ENCODE data around the gene SCLY. TPM values are rescaled to one million over a fixed set of nuclear protein-coding genes. Genes with fewer than 3 reads are reported as not detected.

SCLY gene
- total RNA-seq, 1 experiment from 2014 or later = 28.7 TPM

DNA sequence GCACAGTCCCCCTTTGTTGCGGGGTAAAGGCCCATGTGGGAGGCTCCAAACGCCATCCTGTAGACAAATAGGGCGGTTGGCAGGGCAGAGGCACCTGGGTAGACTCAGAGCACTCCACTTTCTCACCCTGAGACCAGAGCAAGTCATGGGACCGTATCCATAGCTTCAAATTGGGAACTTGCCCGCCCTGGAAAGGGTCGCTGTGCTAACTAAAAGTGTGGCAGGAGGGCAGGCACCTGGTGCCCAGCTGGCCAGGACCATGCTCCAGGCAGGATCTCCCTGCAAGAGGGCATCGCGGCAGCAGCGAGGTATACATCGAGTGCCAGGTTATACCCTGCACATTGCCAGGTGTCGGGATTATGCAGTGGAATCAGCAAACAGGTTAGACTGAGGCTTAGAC, 20.8 kb upstream of the SCLY start:
- BruUV-seq (replicated peaks) = no TSS peak
- H3K4me1 ChIP-seq (ENCODE audit: control insufficient read depth in 1 of 2, insufficient read depth in 2 of 2, low read length in 2 of 2) = no peaks in the 10 kb centered on the region
- no peaks in the 10 kb centered on the region for H3K9me2 ChIP-seq (ENCODE audit: insufficient read depth)
- POLR2A ChIA-PET = no interaction called here
- intact Hi-C loops (cut with micrococcal nuclease) = no loop called here
- RAD21 ChIA-PET (ENCODE audit: low non-redundant PET in 1 of 2, low total read pairs in 2 of 2, uncharacterized antibody in 2 of 2, unreplicated experiment in 2 of 2) = no interaction called here
- no peaks in the 10 kb centered on the region for H4K20me1 ChIP-seq (ENCODE audit: insufficient read depth)
- H3K27ac ChIP-seq (ENCODE audit: low read depth, low read length) = no peak overlapping the region
- CTCF ChIA-PET = no interaction called here
- H3K9ac ChIP-seq (ENCODE audit: low read length) = no peak overlapping the region
- no peaks in the 10 kb centered on the region for H3K79me2 ChIP-seq (ENCODE audit: insufficient read depth, low read length)
- H2AFZ ChIP-seq (ENCODE audit: low read depth, low read length, poor library complexity, severe bottlenecking) = no peak overlapping the region
- H3K36me3 ChIP-seq (ENCODE audit: control insufficient read depth in 1 of 2, insufficient read depth in 2 of 2, low read length in 2 of 2) = no peaks in the 10 kb centered on the region
- DNase-seq (ENCODE audit: low read depth, low spot score) (no peak), ATAC-seq (no peak)
- no peaks in the 10 kb centered on the region for H3K9me3 ChIP-seq (ENCODE audit: control insufficient read depth in 1 of 2, insufficient read depth in 1 of 2, low read depth in 1 of 2, low read length in 2 of 2)
- H3K4me3 ChIP-seq (replicated peaks in 1 of 2; ENCODE audit: low read depth in 1 of 2, low read length in 2 of 2) = no peak overlapping the region
- TF ChIP-seq SRF (IDR thresholded peaks at IDR 0.05; ENCODE audit: low read depth) (no peak), ZNF274 (IDR thresholded peaks at IDR 0.05; ENCODE audit: low read depth, low read length) (no peak), MAX (IDR thresholded peaks at IDR 0.05) (no peak), CBX3 (IDR thresholded peaks at IDR 0.05; ENCODE audit: low read depth) (no peak), ELF1 (IDR thresholded peaks at IDR 0.05; ENCODE audit: borderline replicate concordance, low read depth) (no peak)
- no peaks in the 10 kb centered on the region for H3K27me3 ChIP-seq (ENCODE audit: insufficient read depth, low read length)
- no peak overlapping the region for H3K4me2 ChIP-seq (ENCODE audit: low read length)

DNA sequence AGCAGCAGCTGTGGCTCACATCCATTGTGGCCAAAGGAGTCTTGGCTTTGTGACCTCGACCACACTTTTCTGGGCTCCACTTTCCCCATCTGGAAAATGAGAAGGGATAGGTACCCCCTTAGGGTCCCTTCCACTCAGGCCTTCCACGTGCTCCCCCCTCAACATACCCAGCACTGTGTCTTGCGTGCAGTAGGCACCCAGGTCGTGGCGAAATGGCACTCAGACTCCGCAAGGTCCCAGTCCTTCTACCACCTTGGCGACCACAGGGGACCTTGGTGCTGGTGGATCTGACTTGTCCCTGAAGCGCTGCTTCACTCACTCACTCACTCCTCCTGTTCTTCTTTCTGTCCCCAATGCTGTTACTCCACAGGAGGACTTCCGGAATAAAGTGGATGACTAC, 19.9 kb upstream of the SCLY start:
- Histone ChIP-seq H3K9me2 (ENCODE audit: insufficient read depth) (no peaks in the 10 kb centered on the region), H3K4me1 (ENCODE audit: control insufficient read depth in 1 of 2, insufficient read depth in 2 of 2, low read length in 2 of 2) (no peaks in the 10 kb centered on the region), H2AFZ (ENCODE audit: low read depth, low read length, poor library complexity, severe bottlenecking) (no peak overlapping the region), H3K36me3 (ENCODE audit: control insufficient read depth in 1 of 2, insufficient read depth in 2 of 2, low read length in 2 of 2) (no peaks in the 10 kb centered on the region), H3K79me2 (ENCODE audit: insufficient read depth, low read length) (no peaks in the 10 kb centered on the region), H4K20me1 (ENCODE audit: insufficient read depth) (no peaks in the 10 kb centered on the region), H3K27ac (ENCODE audit: low read depth, low read length) (no peak overlapping the region), H3K4me3 (replicated peaks in 1 of 2; ENCODE audit: low read depth in 1 of 2, low read length in 2 of 2) (no peak overlapping the region), H3K4me2 (ENCODE audit: low read length) (no peak overlapping the region), H3K9me3 (ENCODE audit: control insufficient read depth in 1 of 2, insufficient read depth in 1 of 2, low read depth in 1 of 2, low read length in 2 of 2) (no peaks in the 10 kb centered on the region), H3K9ac (ENCODE audit: low read length) (no peak overlapping the region), H3K27me3 (ENCODE audit: insufficient read depth, low read length) (no peaks in the 10 kb centered on the region)
- CTCF ChIA-PET = no interaction called here
- BruUV-seq (replicated peaks) = no TSS peak
- intact Hi-C loops (cut with micrococcal nuclease) = no loop called here
- POLR2A ChIA-PET = no interaction called here
- no peak for DNase-seq (ENCODE audit: low read depth, low spot score)
- RAD21 ChIA-PET (ENCODE audit: low non-redundant PET in 1 of 2, low total read pairs in 2 of 2, uncharacterized antibody in 2 of 2, unreplicated experiment in 2 of 2) = no interaction called here
- ATAC-seq = no peak
- TF ChIP-seq ZFX (IDR thresholded peaks at IDR 0.05) = no peak
- no peak for TF ChIP-seq YY1 (IDR thresholded peaks at IDR 0.05; ENCODE audit: extremely low read depth, insufficient replicate concordance, low read depth, low read length)
- no peak for TF ChIP-seq EZH2phosphoT487 (IDR thresholded peaks at IDR 0.05; ENCODE audit: borderline replicate concordance)
- no peak for TF ChIP-seq ZNF274 (IDR thresholded peaks at IDR 0.05; ENCODE audit: low read depth, low read length)
- TF ChIP-seq CTCF (IDR thresholded peaks at IDR 0.05 in 2 of 3, conservative IDR thresholded peaks at IDR 0.05 in 1 of 3; ENCODE audit: borderline replicate concordance in 1 of 3, insufficient read depth in 1 of 3, low read depth in 2 of 3, low read length in 2 of 3) = no peak
- TF ChIP-seq ATF3 (IDR thresholded peaks at IDR 0.05) = no peak
- TF ChIP-seq TCF7L2 (IDR thresholded peaks at IDR 0.05; ENCODE audit: borderline replicate concordance, extremely low read depth, insufficient read depth, insufficient read length) = no peak
- TF ChIP-seq, protein P1, sequence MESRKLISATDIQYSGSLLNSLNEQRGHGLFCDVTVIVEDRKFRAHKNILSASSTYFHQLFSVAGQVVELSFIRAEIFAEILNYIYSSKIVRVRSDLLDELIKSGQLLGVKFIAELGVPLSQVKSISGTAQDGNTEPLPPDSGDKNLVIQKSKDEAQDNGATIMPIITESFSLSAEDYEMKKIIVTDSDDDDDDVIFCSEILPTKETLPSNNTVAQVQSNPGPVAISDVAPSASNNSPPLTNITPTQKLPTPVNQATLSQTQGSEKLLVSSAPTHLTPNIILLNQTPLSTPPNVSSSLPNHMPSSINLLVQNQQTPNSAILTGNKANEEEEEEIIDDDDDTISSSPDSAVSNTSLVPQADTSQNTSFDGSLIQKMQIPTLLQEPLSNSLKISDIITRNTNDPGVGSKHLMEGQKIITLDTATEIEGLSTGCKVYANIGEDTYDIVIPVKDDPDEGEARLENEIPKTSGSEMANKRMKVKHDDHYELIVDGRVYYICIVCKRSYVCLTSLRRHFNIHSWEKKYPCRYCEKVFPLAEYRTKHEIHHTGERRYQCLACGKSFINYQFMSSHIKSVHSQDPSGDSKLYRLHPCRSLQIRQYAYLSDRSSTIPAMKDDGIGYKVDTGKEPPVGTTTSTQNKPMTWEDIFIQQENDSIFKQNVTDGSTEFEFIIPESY (IDR thresholded peaks at IDR 0.05; ENCODE audit: extremely low read depth, insufficient replicate concordance, low read length) = no peak
- TF ChIP-seq ELF1 (IDR thresholded peaks at IDR 0.05; ENCODE audit: borderline replicate concordance, low read depth) = no peak
- TF ChIP-seq SRF (IDR thresholded peaks at IDR 0.05; ENCODE audit: low read depth) = no peak
- no peak for TF ChIP-seq CEBPB (IDR thresholded peaks at IDR 0.05; ENCODE audit: low read depth)
- no peak for TF ChIP-seq EGR1 (IDR thresholded peaks at IDR 0.05; ENCODE audit: low read depth)
